ENCODE results near the gene ENO2.
A peak's percentile ranks its signal among the peaks of the same experiment; 100 is the strongest.

Gene ENO2

DNA sequence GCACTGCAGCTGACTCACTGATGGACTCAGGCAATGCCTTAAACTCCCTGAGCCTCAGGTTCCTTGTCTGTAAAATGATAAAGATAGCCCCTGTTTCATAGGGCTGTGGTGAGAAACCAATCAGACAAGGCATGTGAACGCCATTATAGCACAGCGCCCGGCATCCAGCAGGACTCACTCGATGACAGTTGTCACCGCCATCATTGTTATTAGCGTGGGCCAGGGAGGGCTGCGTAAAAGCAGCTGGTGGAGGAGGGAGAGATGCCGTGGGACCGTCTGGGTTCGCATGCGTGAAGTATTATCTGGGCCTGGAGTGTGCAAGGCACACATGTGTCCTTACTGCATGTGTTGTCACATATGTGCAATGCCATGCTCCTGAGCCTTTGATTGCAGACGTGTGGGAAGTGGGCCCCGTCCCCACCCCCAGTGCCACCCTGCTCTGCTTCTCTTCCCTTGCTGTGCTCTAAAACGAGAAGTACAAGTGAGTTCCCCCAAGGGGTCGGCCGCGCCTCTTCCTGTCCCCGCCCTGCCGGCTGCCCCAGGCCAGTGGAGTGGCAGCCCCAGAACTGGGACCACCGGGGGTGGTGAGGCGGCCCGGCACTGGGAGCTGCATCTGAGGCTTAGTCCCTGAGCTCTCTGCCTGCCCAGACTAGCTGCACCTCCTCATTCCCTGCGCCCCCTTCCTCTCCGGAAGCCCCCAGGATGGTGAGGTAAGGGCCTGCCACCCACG lies 36.6 kb downstream of the ENO2 start, which contains the start of gene PTPN6:
Gene PTPN6 (plus strand): TSS at position 546 of the 730 bp plus-strand sequence. CDS start 157 bp downstream, at position 703.
- DNase-seq, result no peak

DNA sequence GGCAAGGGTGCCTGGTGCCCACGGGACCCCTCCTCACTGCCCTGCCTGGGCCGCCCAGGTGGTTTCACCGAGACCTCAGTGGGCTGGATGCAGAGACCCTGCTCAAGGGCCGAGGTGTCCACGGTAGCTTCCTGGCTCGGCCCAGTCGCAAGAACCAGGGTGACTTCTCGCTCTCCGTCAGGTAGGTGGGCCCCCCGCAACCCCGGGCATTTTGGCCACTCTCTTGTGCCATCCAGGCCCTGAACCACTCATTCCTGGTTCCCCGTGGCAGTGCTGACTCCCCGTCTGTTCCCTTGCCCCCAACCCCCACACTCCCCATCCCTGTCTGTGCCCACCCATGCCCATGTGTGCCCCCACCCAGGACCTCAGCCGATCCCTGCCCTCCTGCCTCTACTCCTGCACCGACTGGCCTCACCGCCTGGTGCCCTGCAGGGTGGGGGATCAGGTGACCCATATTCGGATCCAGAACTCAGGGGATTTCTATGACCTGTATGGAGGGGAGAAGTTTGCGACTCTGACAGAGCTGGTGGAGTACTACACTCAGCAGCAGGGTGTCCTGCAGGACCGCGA lies 37.3 kb downstream of the ENO2 start:
- DNase-seq, result no peak

DNA sequence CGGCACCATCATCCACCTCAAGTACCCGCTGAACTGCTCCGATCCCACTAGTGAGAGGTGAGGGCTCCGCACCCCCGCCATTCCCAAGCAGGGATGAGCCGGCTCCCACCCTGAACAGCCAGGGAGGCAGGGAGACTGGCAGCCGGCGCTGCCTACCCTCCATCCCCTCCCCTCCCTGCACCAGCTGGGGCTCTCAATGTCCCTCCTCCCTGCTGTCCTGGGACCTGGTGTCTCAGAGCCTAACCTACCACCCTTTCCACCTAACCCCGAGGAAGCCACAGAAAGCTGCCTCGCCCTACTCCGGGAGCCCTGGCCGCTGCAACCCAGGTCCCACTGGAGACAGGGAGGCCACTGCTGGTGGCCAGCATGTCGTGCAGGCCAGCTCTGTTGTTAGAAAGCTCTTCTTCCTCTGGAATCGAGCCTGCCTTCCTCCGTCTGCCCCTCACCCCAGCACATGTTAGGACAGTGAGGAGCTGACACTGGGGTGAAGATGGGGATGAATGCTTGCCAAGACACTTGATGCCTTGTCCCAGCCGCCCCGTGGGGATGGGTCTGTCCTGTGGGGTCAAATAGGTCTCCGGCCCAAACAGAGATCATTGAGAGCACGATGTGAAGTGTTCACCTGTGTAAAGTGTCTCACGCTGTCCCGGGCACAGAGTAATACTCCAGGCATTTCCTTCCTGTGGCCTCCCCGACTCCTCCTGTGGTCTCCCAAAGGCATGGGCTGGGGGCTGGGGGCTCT lies 37.9 kb downstream of the ENO2 start:
- no peak for DNase-seq

DNA sequence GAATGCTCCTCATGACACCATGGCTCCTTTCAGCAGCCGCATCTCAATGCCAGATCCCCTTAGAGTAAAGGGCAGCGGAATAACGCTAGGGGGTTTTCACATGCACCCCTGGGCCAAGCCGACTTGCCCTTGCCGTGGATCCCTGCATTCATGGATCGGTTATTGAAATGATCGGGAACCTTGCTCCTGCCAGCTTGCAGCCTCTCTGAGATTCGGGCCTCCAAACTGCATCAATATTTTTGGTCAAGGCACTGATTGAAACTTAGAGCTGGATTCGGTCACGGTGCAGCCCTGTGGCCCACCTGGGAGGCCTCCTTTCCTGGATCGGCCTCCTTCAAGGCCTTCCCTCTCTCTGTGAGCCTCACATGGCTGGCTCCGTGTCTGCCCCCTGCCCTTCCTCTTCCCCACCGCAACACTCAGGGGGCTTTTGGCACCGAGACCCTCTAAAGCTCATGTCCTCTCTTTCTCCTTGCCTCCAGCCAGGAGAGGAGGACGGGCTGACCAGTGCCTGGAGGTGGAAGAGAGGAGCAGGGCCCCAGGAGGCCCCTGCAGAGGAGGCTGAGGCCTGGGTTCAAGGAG lies 38.6 kb downstream of the ENO2 start:
- DNase-seq, result no peak

DNA sequence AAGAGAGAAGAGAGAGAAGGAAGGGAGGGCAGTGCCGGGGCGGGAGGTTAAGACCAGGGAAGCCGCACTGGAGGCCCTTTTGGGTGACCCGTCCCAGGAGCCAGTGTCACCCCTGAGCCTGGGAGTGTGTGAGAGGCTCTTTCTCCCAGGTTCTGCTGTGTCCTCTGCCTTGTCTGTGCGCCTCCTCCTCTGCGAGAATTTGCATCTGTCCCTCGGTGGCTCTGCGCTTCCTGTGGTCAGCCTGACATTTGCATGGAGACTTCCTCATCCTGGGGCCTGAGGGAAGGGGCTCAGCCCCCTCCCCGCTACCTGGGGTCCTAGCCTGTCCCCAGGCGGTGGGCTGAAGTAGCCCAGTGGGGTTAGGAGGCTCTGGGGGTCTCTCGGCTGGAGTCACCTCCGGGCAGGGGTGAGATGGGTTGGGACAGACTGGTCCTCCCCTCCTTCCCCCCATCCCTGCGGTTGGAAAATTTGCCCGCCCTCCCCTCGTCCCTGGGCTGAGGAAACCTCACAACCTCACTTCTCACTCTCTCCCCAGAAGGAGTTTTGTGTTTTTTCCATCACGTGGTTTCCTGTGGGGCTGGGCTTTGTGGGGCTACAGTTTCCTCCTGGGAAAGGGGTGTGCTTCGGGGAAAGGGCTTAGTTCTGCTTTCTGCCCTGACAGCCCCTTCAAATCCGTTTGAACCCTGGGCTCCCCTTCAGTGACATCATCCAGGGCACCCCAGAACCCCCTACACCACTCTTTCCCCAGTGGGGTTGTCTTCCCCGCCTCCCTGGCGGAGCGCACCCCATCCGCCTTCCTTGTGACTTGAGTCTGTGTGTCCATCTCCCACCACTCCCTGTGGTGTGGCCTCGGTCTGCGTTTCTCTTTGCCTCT lies 39.3 kb downstream of the ENO2 start:
- no peak for DNase-seq

DNA sequence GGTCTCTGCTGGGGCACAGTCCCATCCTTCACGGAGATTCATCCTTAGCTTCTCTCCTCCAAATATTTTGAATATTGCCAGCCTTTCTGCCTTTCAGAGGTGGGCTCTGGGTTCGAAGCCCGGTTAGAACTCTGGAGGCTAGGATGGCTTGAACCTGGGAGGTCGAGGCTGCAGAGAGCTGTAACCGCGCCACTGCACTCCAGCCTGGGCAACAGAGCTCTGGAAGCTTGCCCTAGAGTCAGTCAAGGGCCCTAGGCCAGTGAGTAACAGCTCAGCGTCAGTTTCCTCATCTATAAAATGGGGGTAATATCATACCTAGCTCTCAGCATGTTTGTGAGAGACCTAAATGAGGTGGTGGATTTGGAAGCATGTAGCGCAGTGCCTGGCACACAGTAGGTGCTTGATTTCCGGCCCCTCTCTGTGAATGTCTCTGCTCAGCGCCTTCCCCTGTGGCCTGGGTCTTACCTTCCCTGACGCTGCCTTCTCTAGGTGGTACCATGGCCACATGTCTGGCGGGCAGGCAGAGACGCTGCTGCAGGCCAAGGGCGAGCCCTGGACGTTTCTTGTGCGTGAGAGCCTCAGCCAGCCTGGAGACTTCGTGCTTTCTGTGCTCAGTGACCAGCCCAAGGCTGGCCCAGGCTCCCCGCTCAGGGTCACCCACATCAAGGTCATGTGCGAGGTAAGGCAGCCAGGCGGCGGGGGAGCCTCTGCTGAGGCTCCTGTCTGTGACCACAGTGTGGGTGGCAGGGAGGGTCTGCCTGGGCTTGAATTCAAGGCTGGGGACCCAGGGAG lies 40.1 kb downstream of the ENO2 start:
- DNase-seq, result no peak

DNA sequence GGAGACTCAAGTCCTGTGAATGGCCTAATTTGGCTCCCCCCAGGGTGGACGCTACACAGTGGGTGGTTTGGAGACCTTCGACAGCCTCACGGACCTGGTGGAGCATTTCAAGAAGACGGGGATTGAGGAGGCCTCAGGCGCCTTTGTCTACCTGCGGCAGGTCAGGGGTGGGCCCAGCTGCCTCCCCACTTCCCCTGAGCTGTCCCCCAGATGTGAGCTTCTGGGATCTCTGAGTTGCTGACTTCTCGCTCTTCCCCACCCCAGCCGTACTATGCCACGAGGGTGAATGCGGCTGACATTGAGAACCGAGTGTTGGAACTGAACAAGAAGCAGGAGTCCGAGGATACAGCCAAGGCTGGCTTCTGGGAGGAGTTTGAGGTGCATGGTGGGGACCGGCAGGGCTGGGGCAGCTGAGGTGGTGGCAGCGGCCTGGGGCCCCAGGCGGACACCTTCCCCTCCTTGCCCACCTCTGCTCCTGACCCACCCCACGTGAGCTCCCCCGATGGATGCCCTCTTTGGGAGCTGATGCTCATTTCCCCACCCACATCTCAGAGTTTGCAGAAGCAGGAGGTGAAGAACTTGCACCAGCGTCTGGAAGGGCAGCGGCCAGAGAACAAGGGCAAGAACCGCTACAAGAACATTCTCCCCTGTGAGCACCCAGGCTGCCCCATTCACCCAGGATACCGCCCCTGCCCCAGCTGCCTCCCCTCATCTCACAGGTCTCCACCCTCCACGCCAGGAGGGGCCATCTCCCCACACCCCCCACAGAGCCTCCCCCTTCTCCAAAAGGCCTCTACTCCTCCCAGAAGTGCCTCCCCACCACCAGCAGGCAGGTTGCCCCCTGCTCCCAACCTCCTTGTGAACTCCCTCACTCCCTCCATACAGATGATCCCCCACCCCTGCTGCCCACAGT lies 41.0 kb downstream of the ENO2 start:
- no peak for DNase-seq

DNA sequence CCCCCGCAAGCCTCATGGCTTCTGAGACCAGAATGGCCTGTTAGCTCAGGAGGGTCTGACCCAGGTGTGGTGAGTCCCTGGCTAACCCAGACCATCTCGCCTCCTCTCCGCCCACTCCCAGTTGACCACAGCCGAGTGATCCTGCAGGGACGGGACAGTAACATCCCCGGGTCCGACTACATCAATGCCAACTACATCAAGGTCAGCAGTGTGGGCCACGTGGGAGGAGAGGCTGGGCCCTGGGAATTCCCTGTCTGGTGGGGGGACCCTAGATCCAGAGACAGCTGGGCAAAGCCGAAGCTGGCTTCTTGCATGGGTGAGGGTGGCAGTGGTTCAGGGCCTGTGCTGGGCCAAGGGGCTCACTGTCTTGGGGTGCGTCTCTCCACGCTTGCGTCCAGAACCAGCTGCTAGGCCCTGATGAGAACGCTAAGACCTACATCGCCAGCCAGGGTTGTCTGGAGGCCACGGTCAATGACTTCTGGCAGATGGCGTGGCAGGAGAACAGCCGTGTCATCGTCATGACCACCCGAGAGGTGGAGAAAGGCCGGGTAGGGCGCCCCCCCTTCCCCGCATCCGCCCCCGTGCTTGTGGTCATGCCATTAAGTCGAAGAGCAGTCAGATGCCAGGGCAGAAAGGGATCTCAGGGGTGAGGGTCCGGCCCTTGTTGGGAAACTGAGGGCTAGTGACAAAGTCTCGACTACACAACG lies 41.8 kb downstream of the ENO2 start:
- no peak for DNase-seq

DNA sequence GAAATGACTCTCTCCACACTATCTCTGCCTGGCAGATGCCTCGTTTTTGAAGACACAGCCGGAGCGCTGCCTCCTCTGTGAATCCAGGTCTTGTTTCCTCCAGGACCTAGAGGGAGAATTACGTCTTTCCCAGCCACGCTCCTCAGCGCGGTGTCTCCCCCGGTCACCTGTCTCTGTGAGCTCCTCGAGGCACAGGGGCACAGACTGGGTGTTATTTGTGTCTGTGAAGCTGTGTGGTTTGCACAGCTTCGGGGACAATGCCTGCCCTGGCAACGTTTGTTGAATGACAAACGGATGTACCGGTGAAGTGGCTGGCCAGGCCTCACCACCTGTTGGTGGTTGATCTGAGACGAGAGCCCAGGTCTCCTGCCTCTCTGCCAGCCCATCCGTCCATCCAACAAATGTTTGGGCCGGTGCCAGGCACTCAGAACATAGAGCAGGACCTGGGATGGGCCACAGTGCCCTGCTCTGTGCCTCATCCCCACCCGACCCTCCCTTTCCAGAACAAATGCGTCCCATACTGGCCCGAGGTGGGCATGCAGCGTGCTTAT lies 42.8 kb downstream of the ENO2 start:
- DNase-seq, result no peak

DNA sequence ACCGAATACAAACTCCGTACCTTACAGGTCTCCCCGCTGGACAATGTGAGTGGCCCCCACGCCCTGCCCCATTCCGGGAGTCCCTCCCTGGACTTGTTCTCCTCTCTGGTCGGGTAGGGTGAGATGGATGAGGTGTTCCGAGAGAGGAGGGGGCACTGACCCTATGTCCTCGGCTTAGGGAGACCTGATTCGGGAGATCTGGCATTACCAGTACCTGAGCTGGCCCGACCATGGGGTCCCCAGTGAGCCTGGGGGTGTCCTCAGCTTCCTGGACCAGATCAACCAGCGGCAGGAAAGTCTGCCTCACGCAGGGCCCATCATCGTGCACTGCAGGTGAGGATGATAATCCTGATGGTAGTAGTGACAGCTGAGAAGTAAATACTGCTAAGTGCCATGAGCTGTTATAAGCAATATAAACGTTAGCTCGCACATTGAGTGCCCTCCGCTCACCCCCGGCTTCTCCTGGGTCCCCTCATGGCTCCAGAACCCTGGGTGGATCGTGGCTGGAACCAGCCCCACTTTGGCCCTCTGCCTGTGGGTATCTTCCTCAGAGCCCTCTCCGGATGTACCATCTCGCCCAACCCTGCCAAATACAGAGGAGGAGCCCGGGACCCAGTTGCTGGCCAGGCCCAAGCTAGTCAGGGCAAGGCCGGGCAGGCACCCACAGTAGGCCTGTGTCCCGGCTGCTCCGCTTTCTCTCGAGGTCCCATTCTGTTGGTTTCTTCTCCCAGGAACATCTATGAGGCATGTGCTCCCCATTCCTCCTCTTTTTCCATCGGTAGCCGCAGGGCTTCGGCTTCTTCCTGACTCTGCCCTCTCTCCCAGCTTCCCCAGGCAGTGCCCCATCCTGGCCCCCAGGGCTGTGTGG lies 43.6 kb downstream of the ENO2 start:
- DNase-seq, result no peak

DNA sequence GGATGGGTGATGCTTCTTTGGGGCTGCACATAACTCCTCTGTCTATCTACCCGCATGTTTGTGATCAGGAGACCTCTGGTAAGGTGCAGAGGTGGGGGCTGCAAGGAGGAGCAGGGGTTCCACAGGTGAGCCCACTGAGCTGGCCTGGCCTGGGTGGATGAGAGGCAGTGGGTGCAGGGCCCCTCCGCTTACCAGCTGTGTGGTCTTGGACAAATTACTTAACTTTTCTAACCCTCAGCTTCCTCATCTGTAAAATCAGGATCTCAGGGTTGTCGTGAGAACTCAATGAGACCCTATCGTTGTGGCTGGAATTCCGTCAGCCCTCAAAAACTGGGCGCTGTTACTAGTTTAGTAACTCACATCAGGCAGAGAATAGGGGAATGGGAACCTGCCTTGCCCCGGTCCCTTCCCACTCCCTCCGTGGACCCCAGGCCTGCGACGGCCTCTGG lies 44.3 kb downstream of the ENO2 start:
- no peak for DNase-seq

DNA sequence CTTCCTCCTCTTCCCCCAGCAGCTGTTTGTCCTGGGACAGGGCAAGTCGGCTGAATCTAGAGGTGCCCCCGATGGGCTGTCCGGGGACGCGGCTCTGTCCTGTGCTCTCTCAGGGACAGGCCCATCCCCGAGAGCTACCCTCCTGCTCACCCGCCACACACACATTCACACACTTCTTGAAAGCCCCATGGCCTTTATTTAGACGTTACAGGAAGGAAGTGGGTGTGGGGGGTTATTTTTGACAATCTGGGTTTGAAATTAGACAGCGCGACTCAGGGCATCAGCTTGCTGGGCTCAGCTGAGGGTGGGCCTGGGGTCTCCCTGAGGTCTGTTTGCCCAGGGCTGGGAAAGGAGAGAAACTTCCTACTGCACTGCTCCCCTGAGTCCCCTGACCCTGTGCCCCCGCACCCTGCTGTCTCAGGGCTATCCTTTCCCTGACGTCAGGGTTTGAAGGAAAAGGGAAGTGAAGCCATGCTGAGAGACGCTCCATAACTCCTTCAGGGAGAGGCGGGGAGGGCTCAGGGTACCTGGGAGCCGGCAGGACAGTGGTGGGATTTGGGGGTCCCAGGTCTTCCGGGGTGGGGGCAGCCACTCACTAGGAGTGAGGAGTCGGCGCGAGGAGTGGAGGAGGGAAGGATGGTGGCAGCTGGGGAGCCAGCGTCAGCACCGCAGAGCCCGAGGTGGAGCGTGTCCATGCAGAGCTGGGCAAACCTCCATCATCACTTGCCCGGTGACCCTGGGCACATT lies 44.9 kb downstream of the ENO2 start:
- no peak for DNase-seq

DNA sequence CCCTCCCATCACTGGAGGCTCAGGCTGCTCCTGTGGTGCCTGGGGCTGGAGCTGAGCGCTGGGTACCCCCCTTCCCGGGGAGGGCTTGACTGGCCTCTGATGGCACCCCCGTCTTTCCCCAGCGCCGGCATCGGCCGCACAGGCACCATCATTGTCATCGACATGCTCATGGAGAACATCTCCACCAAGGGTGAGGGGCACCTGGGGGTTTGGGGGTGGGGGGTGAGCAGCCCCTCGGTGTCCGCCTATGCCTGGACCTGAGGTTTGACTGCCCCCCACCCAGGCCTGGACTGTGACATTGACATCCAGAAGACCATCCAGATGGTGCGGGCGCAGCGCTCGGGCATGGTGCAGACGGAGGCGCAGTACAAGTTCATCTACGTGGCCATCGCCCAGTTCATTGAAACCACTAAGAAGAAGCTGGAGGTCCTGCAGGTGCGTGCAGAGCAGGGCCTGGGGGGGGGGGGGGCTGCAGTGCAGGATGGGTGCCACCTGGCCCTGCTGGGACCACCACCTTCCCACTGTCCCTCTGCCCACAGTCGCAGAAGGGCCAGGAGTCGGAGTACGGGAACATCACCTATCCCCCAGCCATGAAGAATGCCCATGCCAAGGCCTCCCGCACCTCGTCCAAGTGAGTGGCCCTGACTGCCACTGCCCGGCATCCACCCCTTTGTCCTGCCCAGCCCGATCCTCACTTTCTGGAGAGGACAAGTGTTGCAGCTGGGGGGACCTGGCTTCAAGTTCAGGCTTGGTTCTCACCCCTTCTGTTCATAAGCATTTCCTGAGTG lies 45.6 kb downstream of the ENO2 start:
- DNase-seq, result no peak

DNA sequence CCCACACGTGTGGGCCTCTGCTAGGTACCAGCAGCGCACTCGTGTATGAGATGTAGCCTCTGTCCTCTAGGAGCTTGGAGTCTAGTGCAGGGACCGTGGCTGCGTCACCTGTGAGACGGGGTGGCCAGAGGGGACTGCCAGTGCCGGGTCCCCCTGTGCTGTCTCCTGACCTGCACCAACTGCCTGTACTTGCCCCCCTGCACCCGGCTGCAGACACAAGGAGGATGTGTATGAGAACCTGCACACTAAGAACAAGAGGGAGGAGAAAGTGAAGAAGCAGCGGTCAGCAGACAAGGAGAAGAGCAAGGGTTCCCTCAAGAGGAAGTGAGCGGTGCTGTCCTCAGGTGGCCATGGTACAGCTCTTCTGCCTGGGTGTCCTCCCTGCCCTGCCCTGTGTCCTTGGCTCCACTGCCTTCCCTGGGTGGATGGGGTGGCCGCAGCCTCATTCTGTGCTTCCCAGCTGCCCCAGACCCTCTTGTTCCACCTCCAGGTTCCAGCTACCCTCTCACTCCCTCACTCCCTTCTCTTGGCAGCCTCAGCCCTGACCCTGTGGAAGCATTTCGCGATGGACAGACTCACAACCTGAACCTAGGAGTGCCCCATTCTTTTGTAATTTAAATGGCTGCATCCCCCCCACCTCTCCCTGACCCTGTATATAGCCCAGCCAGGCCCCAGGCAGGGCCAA lies 46.4 kb downstream of the ENO2 start:
- no peak for DNase-seq

DNA sequence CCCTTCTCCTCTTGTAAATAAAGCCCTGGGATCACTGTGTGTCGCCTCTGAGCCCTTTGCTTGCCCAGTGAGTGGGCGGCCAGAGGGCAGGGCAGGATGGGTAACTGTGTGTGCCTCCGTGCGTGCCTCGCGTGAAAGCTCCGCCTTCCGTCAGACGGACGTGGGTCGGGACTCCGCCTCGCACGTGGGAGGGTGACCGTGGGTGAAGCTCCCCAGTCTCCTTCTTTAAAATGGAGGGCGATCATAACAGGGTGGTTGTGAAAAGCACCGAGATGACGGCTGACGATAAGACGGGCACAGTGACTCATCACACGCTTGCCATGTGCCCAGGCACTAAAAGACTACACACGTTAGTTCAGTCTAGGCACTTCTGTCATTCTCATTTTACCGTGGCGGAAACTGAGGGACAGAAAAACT lies 46.9 kb downstream of the ENO2 start:
- DNase-seq, result no peak

DNA sequence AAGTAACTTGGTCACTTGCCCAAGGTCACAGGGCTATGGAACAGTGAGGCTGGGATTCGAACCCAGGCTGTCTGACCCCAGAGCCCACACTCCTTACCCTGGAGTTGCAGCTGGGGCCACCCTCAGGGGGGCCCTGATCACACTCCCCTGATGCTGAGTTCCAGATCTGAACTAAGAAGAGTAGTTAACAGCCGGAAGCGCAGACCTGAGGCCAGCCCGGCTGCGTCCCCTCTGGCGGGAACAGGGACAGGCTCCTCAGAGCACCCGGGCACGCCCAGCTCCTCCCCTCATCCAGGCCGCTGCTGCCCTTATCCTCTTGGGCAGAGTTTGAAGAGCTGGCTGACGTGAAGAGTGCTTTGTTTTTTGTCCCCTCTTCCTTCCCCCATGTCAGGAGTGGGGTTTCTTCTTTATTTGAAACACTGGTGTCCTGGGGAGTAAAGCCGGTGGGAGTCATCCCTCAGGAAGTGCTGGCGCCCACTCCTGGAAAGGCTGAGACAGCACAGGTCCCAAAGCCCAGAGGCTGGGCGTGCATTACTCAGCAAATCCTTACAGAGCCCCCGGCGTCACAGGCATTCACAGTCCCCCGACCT lies 47.4 kb downstream of the ENO2 start:
- peak in 1 of 2 experiments; percentile 41 for DNase-seq
